PFSK-1 (cell line): ENCODE data around the gene PRKAG2.

Experiments used
- FOXP2 ChIP-seq: optimal IDR thresholded peaks from 2 replicates; pipeline ENCODE3; 2011; ENCODE audit warnings: borderline replicate concordance, control low read depth, inconsistent platforms; ENCODE audit not compliant: insufficient read depth; ENCODE audit errors: extremely low read length, extremely low read depth
- POLR2AphosphoS5 ChIP-seq: IDR thresholded peaks from 2 replicates; pipeline ENCODE4 v1.6.1; 2012; ENCODE audit warnings: low read depth, mild to moderate bottlenecking, control low read depth, low read length, moderate library complexity
- SIN3A ChIP-seq: IDR thresholded peaks from 2 replicates; pipeline ENCODE4 v1.6.1; 2012; ENCODE audit warnings: mild to moderate bottlenecking, low read length, moderate library complexity, borderline replicate concordance; ENCODE audit not compliant: insufficient read depth
- TAF1 ChIP-seq: IDR thresholded peaks from 2 replicates; pipeline ENCODE4 v1.6.1; 2012; ENCODE audit warnings: low read length, control low read depth, borderline replicate concordance; ENCODE audit not compliant: insufficient read depth
- TF ChIP-seq, protein P1 (sequence below), 2 experiments: IDR thresholded peaks; 2 replicates each; pipeline versions ENCODE4 v1.6.1 to v1.8.0; 2011 to 2012; ENCODE audit warnings: low read depth in 2 of 2, low read length in 2 of 2, control low read depth in 1 of 2, inconsistent platforms in 1 of 2, mild to moderate bottlenecking in 1 of 2, moderate library complexity in 1 of 2; ENCODE audit not compliant: insufficient read depth in 1 of 2

Gene PRKAG2

GRCh38 chr7:151917791-151918509 is 41.0 kb upstream of the PRKAG2 start:
- no peak for TF ChIP-seq TAF1

GRCh38 chr7:151914051-151914450 is 37.1 kb upstream of the PRKAG2 start:
- TF ChIP-seq FOXP2 (no peak), SIN3A (no peak), POLR2AphosphoS5 (no peak), TAF1 (no peak)
- TF ChIP-seq, protein P1, sequence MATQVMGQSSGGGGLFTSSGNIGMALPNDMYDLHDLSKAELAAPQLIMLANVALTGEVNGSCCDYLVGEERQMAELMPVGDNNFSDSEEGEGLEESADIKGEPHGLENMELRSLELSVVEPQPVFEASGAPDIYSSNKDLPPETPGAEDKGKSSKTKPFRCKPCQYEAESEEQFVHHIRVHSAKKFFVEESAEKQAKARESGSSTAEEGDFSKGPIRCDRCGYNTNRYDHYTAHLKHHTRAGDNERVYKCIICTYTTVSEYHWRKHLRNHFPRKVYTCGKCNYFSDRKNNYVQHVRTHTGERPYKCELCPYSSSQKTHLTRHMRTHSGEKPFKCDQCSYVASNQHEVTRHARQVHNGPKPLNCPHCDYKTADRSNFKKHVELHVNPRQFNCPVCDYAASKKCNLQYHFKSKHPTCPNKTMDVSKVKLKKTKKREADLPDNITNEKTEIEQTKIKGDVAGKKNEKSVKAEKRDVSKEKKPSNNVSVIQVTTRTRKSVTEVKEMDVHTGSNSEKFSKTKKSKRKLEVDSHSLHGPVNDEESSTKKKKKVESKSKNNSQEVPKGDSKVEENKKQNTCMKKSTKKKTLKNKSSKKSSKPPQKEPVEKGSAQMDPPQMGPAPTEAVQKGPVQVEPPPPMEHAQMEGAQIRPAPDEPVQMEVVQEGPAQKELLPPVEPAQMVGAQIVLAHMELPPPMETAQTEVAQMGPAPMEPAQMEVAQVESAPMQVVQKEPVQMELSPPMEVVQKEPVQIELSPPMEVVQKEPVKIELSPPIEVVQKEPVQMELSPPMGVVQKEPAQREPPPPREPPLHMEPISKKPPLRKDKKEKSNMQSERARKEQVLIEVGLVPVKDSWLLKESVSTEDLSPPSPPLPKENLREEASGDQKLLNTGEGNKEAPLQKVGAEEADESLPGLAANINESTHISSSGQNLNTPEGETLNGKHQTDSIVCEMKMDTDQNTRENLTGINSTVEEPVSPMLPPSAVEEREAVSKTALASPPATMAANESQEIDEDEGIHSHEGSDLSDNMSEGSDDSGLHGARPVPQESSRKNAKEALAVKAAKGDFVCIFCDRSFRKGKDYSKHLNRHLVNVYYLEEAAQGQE (IDR thresholded peaks at IDR 0.05; ENCODE audit: insufficient read depth in 1 of 2, low read depth in 2 of 2, low read length in 2 of 2) = no peak

- TF ChIP-seq POLR2AphosphoS5 = no peak
- TF ChIP-seq SIN3A = no peak
- TF ChIP-seq, protein P1 (IDR thresholded peaks at IDR 0.05; ENCODE audit: insufficient read depth in 1 of 2, low read depth in 2 of 2, low read length in 2 of 2) = no peak
Measured at GRCh38 chr7:151905766-151906165, 28.9 kb upstream of the PRKAG2 start.

GRCh38 chr7:151905353-151905752 is 28.4 kb upstream of the PRKAG2 start:
- TF ChIP-seq SIN3A = no peak
- TF ChIP-seq, protein P1 (IDR thresholded peaks at IDR 0.05; ENCODE audit: insufficient read depth in 1 of 2, low read depth in 2 of 2, low read length in 2 of 2) = no peak

- TF ChIP-seq FOXP2 (no peak), TAF1 (no peak), SIN3A (no peak), POLR2AphosphoS5 (no peak)
- TF ChIP-seq, protein P1 (IDR thresholded peaks at IDR 0.05; ENCODE audit: insufficient read depth in 1 of 2, low read depth in 2 of 2, low read length in 2 of 2) = no peak
Measured at GRCh38 chr7:151904270-151904669, 27.4 kb upstream of the PRKAG2 start.
